Measurements from ENCODE around the gene DKC1. TPM values are rescaled to one million over a fixed set of nuclear protein-coding genes. Genes with fewer than 3 reads are reported as not detected.
"Not testable (repeated sequence)": the region's sequence is repeated elsewhere in the genome, so short reads cannot be mapped to it uniquely, and the experiment has no call there.

The DKC1 gene
- total RNA-seq, 1 donor from 2014 or later: 62.7 TPM

- H3K36me3 Mint-ChIP-seq: no peaks in the 10 kb centered on the region
- H3K27me3 Mint-ChIP-seq: peaks cover 9% of the 10 kb centered on the region
- H3K27ac Mint-ChIP-seq: no peak overlapping the region
- TF ChIP-seq, protein P1, sequence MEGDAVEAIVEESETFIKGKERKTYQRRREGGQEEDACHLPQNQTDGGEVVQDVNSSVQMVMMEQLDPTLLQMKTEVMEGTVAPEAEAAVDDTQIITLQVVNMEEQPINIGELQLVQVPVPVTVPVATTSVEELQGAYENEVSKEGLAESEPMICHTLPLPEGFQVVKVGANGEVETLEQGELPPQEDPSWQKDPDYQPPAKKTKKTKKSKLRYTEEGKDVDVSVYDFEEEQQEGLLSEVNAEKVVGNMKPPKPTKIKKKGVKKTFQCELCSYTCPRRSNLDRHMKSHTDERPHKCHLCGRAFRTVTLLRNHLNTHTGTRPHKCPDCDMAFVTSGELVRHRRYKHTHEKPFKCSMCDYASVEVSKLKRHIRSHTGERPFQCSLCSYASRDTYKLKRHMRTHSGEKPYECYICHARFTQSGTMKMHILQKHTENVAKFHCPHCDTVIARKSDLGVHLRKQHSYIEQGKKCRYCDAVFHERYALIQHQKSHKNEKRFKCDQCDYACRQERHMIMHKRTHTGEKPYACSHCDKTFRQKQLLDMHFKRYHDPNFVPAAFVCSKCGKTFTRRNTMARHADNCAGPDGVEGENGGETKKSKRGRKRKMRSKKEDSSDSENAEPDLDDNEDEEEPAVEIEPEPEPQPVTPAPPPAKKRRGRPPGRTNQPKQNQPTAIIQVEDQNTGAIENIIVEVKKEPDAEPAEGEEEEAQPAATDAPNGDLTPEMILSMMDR (conservative IDR thresholded peaks at IDR 0.05): no peak
- H3K4me3 Mint-ChIP-seq: no peak overlapping the region
- no peak for DNase-seq (ENCODE audit: extremely low spot score, unreplicated experiment)
- H3K9me3 Mint-ChIP-seq: peaks cover 5% of the 10 kb centered on the region
- no peaks in the 10 kb centered on the region for H3K4me1 Mint-ChIP-seq (ENCODE audit: unreplicated experiment)
These were observed 47.4 kb downstream of the DKC1 start for GRCh38 chrX:154809939-154810665.

DNA sequence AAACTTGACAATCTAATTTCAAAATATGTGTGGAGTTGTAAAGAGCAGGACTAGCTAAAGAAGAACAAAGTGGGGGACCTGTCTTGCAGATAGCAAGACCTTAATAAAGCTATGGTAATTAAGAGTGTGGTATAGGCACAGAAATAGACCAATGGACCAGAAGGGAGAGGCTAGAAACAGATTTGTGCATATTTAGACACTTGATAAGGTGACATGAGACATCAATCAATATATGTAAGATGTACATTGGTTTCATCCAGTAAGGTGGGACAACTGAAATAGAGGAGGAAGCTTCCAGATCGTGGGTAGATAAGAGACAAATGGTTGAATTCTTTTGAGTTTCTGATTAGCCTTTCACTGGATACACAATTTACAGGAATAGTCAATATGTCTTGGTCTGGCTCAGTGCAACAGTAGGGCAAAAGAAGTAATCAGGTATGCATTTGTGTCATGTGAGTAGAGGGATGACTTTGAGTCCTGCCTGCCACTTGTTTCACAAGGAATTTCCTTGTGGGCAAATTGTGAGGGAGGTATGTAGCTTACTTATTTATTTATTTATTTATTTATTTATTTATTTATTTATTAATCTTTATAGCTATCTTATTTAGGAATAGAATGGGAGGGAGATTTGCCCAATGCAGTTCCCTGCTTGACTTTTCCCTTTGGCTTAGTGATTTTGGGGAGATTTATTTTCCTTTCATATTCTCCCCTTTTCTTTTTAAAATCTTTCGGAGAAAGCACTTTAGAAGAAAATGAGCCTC lies 49.9 kb downstream of the DKC1 start:
- Mint-ChIP-seq H3K27me3 (peaks cover 5% of the 10 kb centered on the region), H3K9me3 (peaks cover 1% of the 10 kb centered on the region), H3K36me3 (no peaks in the 10 kb centered on the region), H3K27ac (no peak overlapping the region), H3K4me1 (ENCODE audit: unreplicated experiment) (no peaks in the 10 kb centered on the region), H3K4me3 (no peak overlapping the region)
- TF ChIP-seq, protein P1 (conservative IDR thresholded peaks at IDR 0.05): no peak
- no peak for DNase-seq (ENCODE audit: extremely low spot score, unreplicated experiment)

DNA sequence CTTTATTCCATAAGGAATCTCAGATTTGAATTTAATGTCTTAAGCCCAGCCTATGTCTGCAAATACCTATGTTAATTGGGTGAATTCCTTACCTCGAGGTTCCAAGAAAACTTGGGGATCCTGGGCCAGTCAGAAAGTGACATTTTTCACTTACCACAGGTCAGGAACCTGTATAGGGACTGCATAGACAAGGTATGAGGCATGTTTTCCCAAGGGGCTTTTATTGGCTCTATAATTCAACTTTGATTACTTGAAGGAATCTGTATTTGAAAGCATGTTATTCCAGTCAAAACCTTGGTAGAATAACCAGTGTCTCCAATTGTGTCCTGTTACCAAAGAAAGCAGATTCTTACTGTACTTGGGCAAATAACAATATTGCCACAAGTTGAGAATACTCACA lies 51.1 kb downstream of the DKC1 start:
- Mint-ChIP-seq H3K36me3 (no peaks in the 10 kb centered on the region), H3K27ac (no peak overlapping the region), H3K4me3 (no peak overlapping the region), H3K27me3 (peaks cover 5% of the 10 kb centered on the region), H3K4me1 (ENCODE audit: unreplicated experiment) (no peaks in the 10 kb centered on the region), H3K9me3 (no peaks in the 10 kb centered on the region)
- TF ChIP-seq, protein P1 (conservative IDR thresholded peaks at IDR 0.05): no peak
- DNase-seq (ENCODE audit: extremely low spot score, unreplicated experiment): no peak

- no peak for DNase-seq (ENCODE audit: extremely low spot score, unreplicated experiment)
- Mint-ChIP-seq H3K9me3 (no peaks in the 10 kb centered on the region), H3K27me3 (peaks cover 5% of the 10 kb centered on the region), H3K4me1 (ENCODE audit: unreplicated experiment) (no peaks in the 10 kb centered on the region), H3K27ac (no peak overlapping the region), H3K36me3 (no peaks in the 10 kb centered on the region), H3K4me3 (no peak overlapping the region)
- TF ChIP-seq, protein P1 (conservative IDR thresholded peaks at IDR 0.05): no peak
These were observed 52.7 kb downstream of the DKC1 start for GRCh38 chrX:154815274-154815818.

DNA sequence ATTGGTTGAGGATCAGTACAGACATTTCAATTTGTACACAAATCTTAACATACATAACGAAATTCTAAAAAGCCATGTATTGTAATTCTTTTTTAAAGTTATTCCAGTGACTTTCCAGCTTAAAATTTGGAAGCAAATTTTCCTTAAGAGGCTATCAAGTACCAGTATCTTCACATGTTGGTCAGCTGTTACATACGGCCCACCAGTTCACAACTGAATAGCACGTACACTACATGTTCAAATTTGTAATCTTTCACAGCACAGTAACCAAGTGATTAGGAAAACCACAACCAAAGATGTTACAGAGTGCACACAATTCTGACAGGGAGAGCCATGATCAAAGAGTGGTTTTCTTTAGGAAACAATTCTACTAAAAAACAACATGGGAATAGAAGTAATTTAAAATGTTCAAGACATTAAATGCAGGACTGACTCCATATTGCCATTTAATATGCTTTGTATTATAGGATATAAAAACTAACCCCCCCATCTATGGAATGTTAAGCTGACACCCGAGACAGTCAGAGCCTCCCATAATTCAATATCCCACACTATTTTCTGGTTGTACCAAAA lies 53.7 kb downstream of the DKC1 start:
- H3K4me3 Mint-ChIP-seq; DNase-seq (ENCODE audit: extremely low spot score, unreplicated experiment); H3K9me3 Mint-ChIP-seq; H3K36me3 Mint-ChIP-seq; H3K27ac Mint-ChIP-seq; H3K4me1 Mint-ChIP-seq (ENCODE audit: unreplicated experiment); H3K27me3 Mint-ChIP-seq: not testable (repeated sequence)

- not testable (repeated sequence) for H3K4me3 Mint-ChIP-seq; H3K4me1 Mint-ChIP-seq (ENCODE audit: unreplicated experiment); DNase-seq (ENCODE audit: extremely low spot score, unreplicated experiment); H3K27ac Mint-ChIP-seq; H3K9me3 Mint-ChIP-seq; H3K27me3 Mint-ChIP-seq; H3K36me3 Mint-ChIP-seq
These were observed 54.5 kb downstream of the DKC1 start for GRCh38 chrX:154817048-154817618.
